ENCODE results near the gene FLNC.

DNA sequence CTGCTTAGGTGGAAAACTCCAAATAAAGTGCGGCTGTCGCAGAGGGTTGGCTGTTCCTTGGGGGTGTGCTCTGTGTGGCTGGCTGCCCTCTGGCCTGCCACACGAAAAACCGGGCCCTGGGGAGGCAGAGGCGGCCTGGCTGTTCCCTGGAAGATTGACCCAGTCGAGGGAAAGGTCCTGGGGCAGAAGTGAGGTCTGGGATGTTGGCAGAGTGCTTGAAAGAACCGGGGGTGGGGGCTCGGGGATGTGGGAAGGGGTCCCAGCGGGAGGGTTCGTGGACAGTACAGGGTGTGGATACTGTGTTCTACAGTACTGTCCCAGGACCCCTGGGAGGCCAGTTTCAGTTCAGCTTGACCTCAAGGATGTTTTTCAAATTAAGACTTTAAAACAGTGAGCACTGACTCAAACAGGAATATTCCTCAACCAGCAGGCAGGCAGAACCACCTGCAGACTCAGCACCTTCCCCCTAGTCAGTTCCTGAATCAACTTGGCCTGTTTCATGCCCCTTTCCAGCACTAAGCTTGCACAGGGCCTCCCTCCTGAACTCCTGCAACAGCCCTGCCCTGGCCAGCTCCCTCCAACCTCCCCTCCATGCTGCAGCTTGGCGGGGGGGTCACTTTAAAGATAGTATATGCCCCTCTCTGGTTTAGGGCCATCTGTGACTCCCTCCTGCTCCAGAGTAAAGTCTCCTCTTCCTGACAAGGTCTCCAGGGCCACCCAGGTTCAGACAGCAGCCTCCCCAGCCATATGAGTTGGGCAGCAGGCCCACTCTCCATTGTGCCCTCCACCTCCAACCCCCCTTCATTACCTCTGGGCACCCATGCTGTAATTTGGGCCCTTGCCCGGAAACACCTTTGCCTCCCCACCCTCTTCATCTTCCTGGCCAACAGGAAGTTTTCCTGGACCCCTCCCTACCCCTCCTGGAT is 29.3 kb downstream of the FLNC start:
- TF ChIP-seq GATA2 (IDR thresholded peaks at IDR 0.05; ENCODE audit: low read depth, low read length) (no peak), GATA3 (IDR thresholded peaks at IDR 0.05; ENCODE audit: low read depth, low read length) (no peak)
